ENCODE data around the gene PAPOLG. TPM values are rescaled to one million over a fixed set of nuclear protein-coding genes. Genes with fewer than 3 reads are reported as not detected.
A peak's percentile ranks its signal among the peaks of the same experiment; 100 is the strongest.
"Not testable (repeated sequence)": the region's sequence is repeated elsewhere in the genome, so short reads cannot be mapped to it uniquely, and the experiment has no call there.

The PAPOLG gene
- total RNA-seq, 1 experiment from 2014 or later: 26.0 TPM

DNA sequence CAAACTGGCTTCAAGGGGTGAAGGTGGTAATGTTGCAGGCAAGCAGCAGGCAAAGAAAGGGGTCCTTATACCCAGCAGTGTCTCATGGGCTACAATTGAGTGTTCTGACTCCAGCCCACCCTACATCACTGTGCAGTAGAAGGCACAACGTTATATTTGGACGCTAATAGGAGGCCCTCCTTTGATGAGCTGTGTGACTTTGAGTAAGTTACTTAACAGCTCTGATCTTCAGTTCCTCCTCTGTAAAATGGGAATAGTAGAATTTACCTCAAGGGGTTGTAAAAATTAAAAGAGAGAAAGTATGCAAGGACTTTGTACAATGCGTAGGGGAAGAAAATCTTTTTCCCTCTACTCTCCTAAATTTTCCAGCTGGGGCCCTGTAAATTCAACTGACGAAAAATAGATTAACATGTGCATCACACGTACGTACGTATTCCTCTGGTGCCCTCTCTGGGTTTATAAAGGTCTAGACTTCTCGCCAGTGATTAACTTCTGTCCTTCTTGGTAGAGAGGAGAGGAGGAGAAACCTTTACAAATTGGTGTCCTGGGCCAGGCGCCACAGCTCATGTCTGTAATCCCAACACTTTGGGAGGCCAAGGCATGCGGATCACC, 67.7 kb downstream of the PAPOLG start:
- DNase-seq: no peak
- H3K27me3 ChIP-seq (ENCODE audit: control insufficient read depth, insufficient read depth, low read length): no peaks in the 10 kb centered on the region
- no peak overlapping the region for H3K4me3 ChIP-seq (ENCODE audit: insufficient read depth, low read depth, low read length)
- no peaks in the 10 kb centered on the region for H3K36me3 ChIP-seq (replicated peaks; ENCODE audit: control insufficient read depth, insufficient read depth, low read length)

DNA sequence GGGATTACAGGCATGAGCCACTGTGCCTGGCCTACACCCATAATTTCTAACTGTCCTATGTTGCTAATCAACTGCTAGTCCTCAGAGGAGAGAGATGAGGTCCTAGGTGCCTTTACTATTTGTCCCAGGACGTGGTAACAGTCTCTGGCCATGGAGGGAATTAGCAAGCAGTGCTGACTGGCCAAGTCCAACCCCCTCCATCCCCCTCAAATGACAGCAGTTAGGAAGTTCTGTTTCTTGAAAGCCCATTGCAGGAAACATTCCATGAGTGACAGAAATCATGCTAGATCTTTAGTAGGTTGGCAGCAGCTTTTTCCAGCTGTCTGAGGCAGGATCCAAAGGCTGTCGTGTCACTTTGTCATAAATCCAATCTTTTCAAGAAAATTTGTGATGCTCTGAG, 69.6 kb downstream of the PAPOLG start:
- no peak overlapping the region for H3K4me3 ChIP-seq (ENCODE audit: insufficient read depth, low read depth, low read length)
- no peaks in the 10 kb centered on the region for H3K36me3 ChIP-seq (replicated peaks; ENCODE audit: control insufficient read depth, insufficient read depth, low read length)
- DNase-seq: no peak
- no peaks in the 10 kb centered on the region for H3K27me3 ChIP-seq (ENCODE audit: control insufficient read depth, insufficient read depth, low read length)

- no peak for DNase-seq
- Histone ChIP-seq H3K4me3 (ENCODE audit: insufficient read depth, low read depth, low read length) (no peak overlapping the region), H3K36me3 (replicated peaks; ENCODE audit: control insufficient read depth, insufficient read depth, low read length) (no peaks in the 10 kb centered on the region), H3K27me3 (ENCODE audit: control insufficient read depth, insufficient read depth, low read length) (no peaks in the 10 kb centered on the region)
Measured at GRCh38 chr2:60826111-60826510, 70.0 kb downstream of the PAPOLG start.

DNA sequence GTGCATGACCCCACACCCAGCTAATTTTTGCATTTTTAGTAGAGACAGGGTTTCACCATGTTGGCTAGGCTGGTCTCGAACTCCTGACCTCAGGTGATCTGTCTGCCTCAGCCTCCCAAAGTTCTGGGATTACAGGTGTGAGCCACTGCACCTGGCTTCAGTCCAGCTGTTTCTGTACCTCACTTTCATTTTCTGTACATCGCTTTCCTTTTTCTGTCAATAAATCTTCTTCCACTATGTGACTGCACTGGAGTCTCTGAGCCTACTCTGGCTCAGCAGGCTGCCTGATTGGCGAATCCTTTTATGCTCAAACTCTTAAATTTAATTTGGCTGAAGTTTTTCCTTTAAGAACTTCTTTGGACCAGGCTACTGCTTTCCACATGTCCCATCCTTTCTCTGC, 70.8 kb downstream of the PAPOLG start:
- not testable (repeated sequence) for DNase-seq; H3K4me3 ChIP-seq (ENCODE audit: insufficient read depth, low read depth, low read length); H3K36me3 ChIP-seq (replicated peaks; ENCODE audit: control insufficient read depth, insufficient read depth, low read length); H3K27me3 ChIP-seq (ENCODE audit: control insufficient read depth, insufficient read depth, low read length)

DNA sequence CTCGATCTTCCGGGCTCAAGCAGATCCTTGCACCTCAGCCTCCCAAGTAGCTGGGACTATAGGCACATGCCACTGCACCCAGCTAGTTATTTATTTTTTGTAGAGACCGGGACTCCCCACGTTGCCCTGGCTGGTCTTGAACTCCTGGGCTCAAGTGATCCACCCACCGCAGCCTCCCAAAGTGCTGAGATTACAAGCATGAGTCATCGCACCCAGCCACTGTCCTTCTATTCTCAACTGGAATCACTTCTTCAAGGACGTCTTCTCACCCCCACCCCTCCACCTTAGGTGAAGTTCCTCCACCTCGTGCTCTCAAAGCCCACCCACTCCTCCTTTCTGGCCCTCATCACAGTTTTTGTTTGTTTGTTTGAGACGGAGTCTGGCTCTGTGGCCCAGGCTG, 71.3 kb downstream of the PAPOLG start:
- H3K27me3 ChIP-seq (ENCODE audit: control insufficient read depth, insufficient read depth, low read length): no peaks in the 10 kb centered on the region
- H3K36me3 ChIP-seq (replicated peaks; ENCODE audit: control insufficient read depth, insufficient read depth, low read length): no peaks in the 10 kb centered on the region
- no peak for DNase-seq
- H3K4me3 ChIP-seq (ENCODE audit: insufficient read depth, low read depth, low read length): no peak overlapping the region

DNA sequence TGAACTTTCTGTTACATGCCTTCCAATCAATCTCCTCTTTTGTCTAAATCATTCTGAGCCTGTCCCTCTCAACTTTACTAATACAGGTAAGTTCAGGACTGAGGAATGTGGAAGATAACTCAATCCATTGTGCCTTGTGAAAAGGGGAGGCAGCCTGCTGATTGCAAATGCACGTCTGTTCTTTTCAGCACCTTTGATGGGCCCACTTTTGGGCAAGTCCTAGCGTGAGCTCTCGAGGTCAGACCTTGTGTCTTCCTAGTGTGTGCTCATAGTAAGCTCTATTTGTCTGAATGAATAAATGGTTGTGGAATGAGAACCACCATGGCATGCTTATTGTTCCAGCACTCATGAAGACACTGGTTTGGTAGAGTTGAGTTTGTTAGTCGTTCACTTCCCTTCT, 74.9 kb downstream of the PAPOLG start:
- DNase-seq: no peak
- Histone ChIP-seq H3K4me3 (ENCODE audit: insufficient read depth, low read depth, low read length) (no peak overlapping the region), H3K27me3 (ENCODE audit: control insufficient read depth, insufficient read depth, low read length) (peaks cover 2% of the 10 kb centered on the region; the same call in 1 of the 2 replicates), H3K36me3 (replicated peaks; ENCODE audit: control insufficient read depth, insufficient read depth, low read length) (no peaks in the 10 kb centered on the region)

GRCh38 chr2:60831921-60832320, 75.9 kb downstream of the PAPOLG start:
- Histone ChIP-seq H3K4me3 (ENCODE audit: insufficient read depth, low read depth, low read length) (no peak overlapping the region), H3K36me3 (replicated peaks; ENCODE audit: control insufficient read depth, insufficient read depth, low read length) (no peaks in the 10 kb centered on the region), H3K27me3 (ENCODE audit: control insufficient read depth, insufficient read depth, low read length) (peaks cover 5% of the 10 kb centered on the region)
- DNase-seq: no peak

- DNase-seq: no peak
- Histone ChIP-seq H3K4me3 (ENCODE audit: insufficient read depth, low read depth, low read length) (no peak overlapping the region), H3K27me3 (ENCODE audit: control insufficient read depth, insufficient read depth, low read length) (peaks cover 11% of the 10 kb centered on the region), H3K36me3 (replicated peaks; ENCODE audit: control insufficient read depth, insufficient read depth, low read length) (no peaks in the 10 kb centered on the region)
Measured at GRCh38 chr2:60832621-60833020, 76.6 kb downstream of the PAPOLG start.

- H3K4me3 ChIP-seq (ENCODE audit: insufficient read depth, low read depth, low read length): no peak overlapping the region
- peaks cover 16% of the 10 kb centered on the region for H3K27me3 ChIP-seq (ENCODE audit: control insufficient read depth, insufficient read depth, low read length)
- H3K36me3 ChIP-seq (replicated peaks; ENCODE audit: control insufficient read depth, insufficient read depth, low read length): no peaks in the 10 kb centered on the region
- DNase-seq: peak; percentile 41
Measured at GRCh38 chr2:60834270-60834717, 78.2 kb downstream of the PAPOLG start.

DNA sequence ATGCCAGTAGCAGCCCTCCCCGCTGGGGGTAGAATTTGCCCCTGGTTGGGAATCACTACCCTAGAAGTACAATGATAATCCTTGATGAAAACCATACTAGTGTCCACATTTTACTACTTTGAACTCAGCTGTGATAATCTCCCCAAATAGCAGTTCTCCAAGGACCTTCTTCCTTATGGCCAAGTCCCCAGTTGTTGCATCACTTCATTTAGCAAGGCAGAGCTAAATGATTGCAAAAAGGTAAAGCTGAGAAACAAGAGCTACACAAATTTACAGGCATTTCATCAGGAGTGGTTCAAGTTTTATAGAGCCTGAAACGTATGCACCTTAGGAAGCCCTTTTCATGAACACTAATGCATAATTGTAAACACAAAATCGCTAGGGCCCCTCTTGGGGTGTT, 80.4 kb downstream of the PAPOLG start:
- DNase-seq: no peak
- Histone ChIP-seq H3K36me3 (replicated peaks; ENCODE audit: control insufficient read depth, insufficient read depth, low read length) (no peaks in the 10 kb centered on the region), H3K27me3 (ENCODE audit: control insufficient read depth, insufficient read depth, low read length) (peaks cover 18% of the 10 kb centered on the region), H3K4me3 (ENCODE audit: insufficient read depth, low read depth, low read length) (no peak overlapping the region)

- peaks cover 18% of the 10 kb centered on the region for H3K27me3 ChIP-seq (ENCODE audit: control insufficient read depth, insufficient read depth, low read length)
- no peaks in the 10 kb centered on the region for H3K36me3 ChIP-seq (replicated peaks; ENCODE audit: control insufficient read depth, insufficient read depth, low read length)
Measured at GRCh38 chr2:60837123-60837522, 81.1 kb downstream of the PAPOLG start.

GRCh38 chr2:60838481-60838880, 82.4 kb downstream of the PAPOLG start:
- no peak overlapping the region for H3K4me3 ChIP-seq (ENCODE audit: insufficient read depth, low read depth, low read length)
- H3K36me3 ChIP-seq (replicated peaks; ENCODE audit: control insufficient read depth, insufficient read depth, low read length): no peaks in the 10 kb centered on the region
- DNase-seq: no peak
- peaks cover 18% of the 10 kb centered on the region for H3K27me3 ChIP-seq (ENCODE audit: control insufficient read depth, insufficient read depth, low read length)

More at GRCh38 chr2:60837123-60837522, 81.1 kb downstream of the PAPOLG start:
- no peak overlapping the region for H3K4me3 ChIP-seq (ENCODE audit: insufficient read depth, low read depth, low read length)
- DNase-seq: no peak

DNA sequence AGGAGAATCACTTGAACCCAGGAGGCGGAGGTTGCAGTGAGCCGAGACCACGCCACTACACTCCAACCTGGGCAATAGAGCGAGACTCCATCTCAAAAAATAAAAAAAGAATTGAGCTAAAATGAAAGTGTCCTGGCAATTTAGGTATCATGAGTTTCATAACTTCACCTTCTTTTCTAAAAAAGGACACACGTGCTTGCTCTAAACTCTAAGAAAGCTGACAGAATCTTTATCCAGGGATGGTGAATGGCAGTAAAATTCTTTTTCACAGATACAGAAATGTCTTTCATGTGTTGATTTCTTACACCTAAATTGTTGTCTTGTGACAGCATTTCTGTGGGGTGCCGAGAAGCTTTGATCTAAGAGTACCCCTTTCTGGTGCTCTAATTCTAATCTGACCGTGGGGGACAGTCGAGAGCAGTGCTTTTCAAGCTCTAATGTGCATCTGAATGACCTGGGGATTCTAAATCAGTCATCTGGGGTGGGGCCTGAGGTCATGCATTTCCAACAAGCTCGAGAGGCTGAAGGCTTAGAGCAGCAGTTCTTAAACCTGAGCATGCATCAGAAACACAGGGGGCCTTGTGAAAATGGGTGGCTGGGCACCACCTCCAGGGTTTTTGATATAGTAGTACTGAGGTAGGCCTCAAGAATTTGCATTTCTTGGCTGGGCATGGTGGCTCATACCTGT, 83.2 kb downstream of the PAPOLG start:
- DNase-seq: peak; percentile 66
- Histone ChIP-seq H3K4me3 (ENCODE audit: insufficient read depth, low read depth, low read length) (no peak overlapping the region), H3K36me3 (replicated peaks; ENCODE audit: control insufficient read depth, insufficient read depth, low read length) (no peaks in the 10 kb centered on the region), H3K27me3 (ENCODE audit: control insufficient read depth, insufficient read depth, low read length) (peaks cover 18% of the 10 kb centered on the region)

GRCh38 chr2:60840880-60841279, 84.8 kb downstream of the PAPOLG start:
- DNase-seq: no peak
- Histone ChIP-seq H3K36me3 (replicated peaks; ENCODE audit: control insufficient read depth, insufficient read depth, low read length) (no peaks in the 10 kb centered on the region), H3K27me3 (ENCODE audit: control insufficient read depth, insufficient read depth, low read length) (peaks cover 16% of the 10 kb centered on the region), H3K4me3 (ENCODE audit: insufficient read depth, low read depth, low read length) (no peak overlapping the region)

DNA sequence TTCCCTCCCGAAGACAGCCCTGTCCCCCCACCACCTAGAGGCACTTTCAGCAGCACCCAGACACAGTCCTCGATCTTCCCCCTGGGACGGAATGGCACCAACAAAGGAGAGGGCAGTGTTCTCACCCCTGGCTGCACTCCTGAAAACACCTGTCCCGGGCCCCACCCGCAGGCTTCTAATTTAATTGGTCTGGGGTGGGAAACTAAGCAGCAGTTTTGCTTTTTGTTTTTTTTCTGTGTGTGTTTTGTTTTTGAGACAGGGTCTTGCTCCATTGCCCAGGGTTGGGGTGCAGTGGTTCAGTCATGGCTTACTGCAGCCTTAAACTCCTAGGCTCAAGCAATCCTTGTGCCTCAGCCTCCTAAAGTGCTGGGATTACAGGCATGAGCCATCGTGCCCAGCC, 86.9 kb downstream of the PAPOLG start:
- DNase-seq: no peak
- Histone ChIP-seq H3K27me3 (ENCODE audit: control insufficient read depth, insufficient read depth, low read length) (peaks cover 5% of the 10 kb centered on the region; the same call in 1 of the 2 replicates), H3K36me3 (replicated peaks; ENCODE audit: control insufficient read depth, insufficient read depth, low read length) (no peaks in the 10 kb centered on the region), H3K4me3 (ENCODE audit: insufficient read depth, low read depth, low read length) (no peak overlapping the region)
